Activated naive CD8-positive, alpha-beta T cell treated with anti-CD3 and anti-CD28 coated beads for 36 hours (primary cell): ENCODE results near the gene TBC1D20. TPM values are rescaled to one million over a fixed set of nuclear protein-coding genes. Genes with fewer than 3 reads are reported as not detected.
"Not testable (repeated sequence)": the region's sequence is repeated elsewhere in the genome, so short reads cannot be mapped to it uniquely, and the experiment has no call there.

Experiments used
- DNase-seq: peaks from one replicate; pipeline ENCODE4 v3.0.0; 2021
- H3K27ac Mint-ChIP-seq: one replicate; pipeline ENCODE4 v1.8.0; 2022; ENCODE audit warnings: mild to moderate bottlenecking, moderate library complexity, mixed read lengths
- H3K27me3 Mint-ChIP-seq: one replicate; pipeline ENCODE4 v1.8.0; 2022; ENCODE audit warnings: mild to moderate bottlenecking, mixed read lengths
- H3K36me3 Mint-ChIP-seq: one replicate; pipeline ENCODE4 v1.8.0; 2021; ENCODE audit warnings: mild to moderate bottlenecking, mixed read lengths
- H3K4me1 Mint-ChIP-seq: one replicate; pipeline ENCODE4 v1.8.0; 2021; ENCODE audit warnings: mixed read lengths
- H3K4me3 Mint-ChIP-seq: one replicate; pipeline ENCODE4 v1.8.0; 2022; ENCODE audit warnings: mild to moderate bottlenecking, moderate library complexity, mixed read lengths
- H3K9me3 Mint-ChIP-seq: one replicate; pipeline ENCODE4 v1.8.0; 2022; ENCODE audit warnings: mixed read lengths
- total RNA-seq, 2 experiments: library from RNA; stranded (reverse); gene quantifications; one replicate each; pipeline ENCODE4 v1.2.3, GENCODE V29; 2021

Gene TBC1D20
- total RNA-seq, 2 experiments from 2014 or later, result 18.4 to 18.6 TPM

DNA sequence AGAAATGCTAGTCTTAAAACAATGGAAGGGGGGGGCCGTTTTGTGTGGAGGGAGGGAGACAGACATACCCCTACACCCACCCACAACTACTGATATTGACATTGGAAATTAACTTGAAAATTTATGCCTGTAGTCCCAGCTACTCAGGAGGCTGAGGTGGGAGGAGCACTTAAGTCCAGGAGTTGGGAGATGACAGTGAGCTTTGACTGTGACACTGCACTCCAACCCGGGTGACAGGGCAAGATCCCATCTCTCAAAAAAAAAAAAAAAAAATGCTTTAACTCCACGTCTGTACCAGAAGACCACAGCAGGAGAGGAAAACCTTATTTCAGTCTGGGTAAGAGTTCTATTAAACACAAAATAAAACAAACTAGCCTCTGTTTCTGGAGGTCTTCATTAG, 2.2 kb downstream of the TBC1D20 start:
- DNase-seq, result no peak
- H3K9me3 Mint-ChIP-seq, result no peaks in the 10 kb centered on the region
- H3K4me3 Mint-ChIP-seq, result peak overlapping the region; percentile 94
- no peaks in the 10 kb centered on the region for H3K27me3 Mint-ChIP-seq
- H3K27ac Mint-ChIP-seq, result peak overlapping the region; percentile 63
- peaks cover 12% of the 10 kb centered on the region for H3K36me3 Mint-ChIP-seq
- peaks cover 43% of the 10 kb centered on the region for H3K4me1 Mint-ChIP-seq

DNA sequence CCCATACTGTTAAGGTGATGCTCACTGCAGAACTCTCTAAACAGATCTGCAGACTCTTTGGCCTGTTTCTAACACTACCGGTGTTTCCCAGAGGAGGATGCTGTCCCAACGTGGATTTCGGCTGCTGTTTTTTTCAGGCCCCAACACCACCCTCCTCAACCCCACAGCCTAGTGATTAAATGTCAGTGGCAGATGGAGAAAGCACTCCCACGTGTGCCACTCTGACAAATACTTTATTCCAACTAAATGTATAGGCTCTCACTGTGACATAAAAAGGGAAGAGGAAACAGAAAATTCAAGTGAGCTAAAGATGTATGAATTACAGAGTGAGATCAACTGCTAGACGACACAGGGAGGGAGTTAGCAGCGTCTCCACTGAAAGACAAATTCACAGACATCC, 3.6 kb downstream of the TBC1D20 start:
- Mint-ChIP-seq H3K27me3 (no peaks in the 10 kb centered on the region), H3K4me3 (no peak overlapping the region), H3K4me1 (peaks cover 45% of the 10 kb centered on the region), H3K9me3 (no peaks in the 10 kb centered on the region), H3K36me3 (peaks cover 12% of the 10 kb centered on the region), H3K27ac (no peak overlapping the region)
- DNase-seq, result no peak

DNA sequence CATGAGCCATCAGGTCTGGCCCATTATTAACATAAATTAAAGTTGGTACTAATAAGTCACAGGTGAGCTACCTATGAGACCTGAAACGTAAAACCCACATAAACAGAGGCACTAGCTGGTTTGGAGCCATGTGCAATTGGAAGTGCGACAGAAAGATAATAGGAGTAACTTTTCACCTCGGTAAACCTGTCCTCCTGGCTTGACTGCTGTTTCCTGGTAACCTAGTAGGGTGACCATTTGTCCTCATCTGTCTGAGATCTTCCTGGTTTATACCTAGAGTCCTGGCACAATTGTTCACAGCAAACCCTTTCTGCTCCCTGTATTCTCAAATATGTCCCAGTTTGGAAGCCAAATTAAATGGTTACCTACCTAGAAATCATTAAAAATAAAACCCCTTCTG, 7.4 kb downstream of the TBC1D20 start:
- Mint-ChIP-seq H3K27me3 (no peaks in the 10 kb centered on the region), H3K36me3 (peaks cover 15% of the 10 kb centered on the region), H3K9me3 (no peaks in the 10 kb centered on the region), H3K4me3 (no peak overlapping the region), H3K27ac (no peak overlapping the region), H3K4me1 (peaks cover 32% of the 10 kb centered on the region)
- DNase-seq, result no peak

DNA sequence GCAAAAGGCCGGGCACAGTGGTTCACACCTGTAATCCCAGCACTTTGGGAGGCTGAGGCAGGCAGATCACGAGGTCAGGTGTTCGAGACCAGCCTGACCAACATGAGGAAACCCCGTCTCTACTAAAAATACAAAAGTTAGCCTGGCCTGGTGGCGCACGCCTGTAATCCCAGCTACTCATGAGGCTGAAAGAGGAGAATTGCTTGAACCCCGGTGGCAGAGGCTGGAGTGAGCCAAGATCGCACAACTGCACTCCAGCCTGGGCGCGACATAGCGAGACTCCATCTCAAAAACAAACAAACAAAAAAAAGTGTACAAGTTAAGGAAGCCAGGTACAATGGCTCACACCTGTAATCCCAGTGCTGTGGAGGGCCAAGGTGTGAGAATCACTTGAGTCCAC, 10.3 kb downstream of the TBC1D20 start:
- peaks cover 12% of the 10 kb centered on the region for H3K36me3 Mint-ChIP-seq
- not testable (repeated sequence) for H3K9me3 Mint-ChIP-seq, H3K4me3 Mint-ChIP-seq, DNase-seq, H3K27ac Mint-ChIP-seq, H3K27me3 Mint-ChIP-seq
- H3K4me1 Mint-ChIP-seq, result peaks cover 14% of the 10 kb centered on the region

DNA sequence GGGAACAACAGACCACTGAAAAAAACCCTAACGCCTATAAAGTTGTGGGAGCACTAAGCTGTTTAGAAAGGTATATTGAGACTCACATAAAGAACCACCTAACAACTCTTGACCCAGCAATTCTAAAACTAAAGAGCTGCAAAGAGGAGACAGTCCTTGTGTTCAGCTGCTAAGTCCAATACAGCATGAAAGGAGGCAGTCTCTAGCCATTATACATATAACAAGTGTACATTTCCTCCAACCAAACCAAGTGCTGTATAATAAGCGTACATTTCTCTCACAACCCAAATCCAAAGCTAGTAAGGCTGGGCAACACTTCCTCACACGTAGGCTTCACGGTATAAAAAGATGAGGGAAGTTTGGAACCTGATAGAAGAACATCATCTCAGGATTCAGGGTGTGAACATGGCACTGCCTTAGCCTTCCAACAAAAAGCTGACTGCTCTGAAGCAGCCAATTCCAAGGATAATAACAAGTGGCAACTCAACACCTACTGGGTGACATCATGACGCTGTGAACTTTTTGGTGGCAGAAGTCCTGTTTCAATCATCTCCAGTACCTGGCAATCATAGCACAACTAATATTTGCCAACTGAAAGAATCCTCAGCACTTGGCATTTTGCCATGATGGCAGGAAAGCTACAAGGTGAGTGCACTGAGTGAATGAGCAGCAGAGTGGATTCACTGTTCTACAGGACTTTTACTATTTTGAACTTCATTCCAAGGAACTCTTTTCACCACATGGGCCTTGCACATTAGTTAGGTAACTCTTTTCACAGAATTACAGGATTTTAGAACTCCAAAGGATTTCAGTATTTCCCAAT, 16.6 kb downstream of the TBC1D20 start:
- Mint-ChIP-seq H3K27me3 (no peaks in the 10 kb centered on the region), H3K9me3 (no peaks in the 10 kb centered on the region), H3K36me3 (peaks cover 37% of the 10 kb centered on the region), H3K27ac (no peak overlapping the region), H3K4me3 (no peak overlapping the region), H3K4me1 (peaks cover 7% of the 10 kb centered on the region)
- DNase-seq, result no peak

DNA sequence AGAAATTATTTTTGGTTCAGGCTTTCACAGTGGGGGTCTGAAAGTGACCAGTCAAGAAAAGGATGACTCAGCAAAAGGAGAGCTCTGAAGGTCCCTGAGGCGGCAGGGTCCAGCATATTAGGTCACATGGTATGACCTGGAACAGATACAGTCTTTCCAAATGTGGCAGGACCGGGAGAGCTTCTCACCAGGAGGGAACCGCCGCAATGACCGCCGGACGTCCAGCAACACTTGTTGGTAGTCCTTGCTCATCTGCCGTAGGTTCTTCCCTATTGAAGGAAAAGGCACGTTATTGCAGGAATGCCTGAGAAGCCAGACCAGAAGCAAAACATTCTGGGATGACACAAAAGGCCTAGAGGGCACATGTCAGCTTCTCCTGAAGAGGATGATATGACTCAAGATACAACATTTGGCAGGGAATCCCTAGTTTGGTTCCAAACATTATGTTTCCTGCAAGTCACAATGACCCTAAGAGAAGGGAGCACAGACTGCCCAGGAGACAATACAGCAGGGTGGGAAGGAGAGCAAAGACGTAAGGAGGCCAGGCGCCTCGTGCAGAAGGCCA, 17.4 kb downstream of the TBC1D20 start:
- peaks cover 42% of the 10 kb centered on the region for H3K36me3 Mint-ChIP-seq
- DNase-seq, result no peak
- no peak overlapping the region for H3K27ac Mint-ChIP-seq
- H3K9me3 Mint-ChIP-seq, result no peaks in the 10 kb centered on the region
- peaks cover 13% of the 10 kb centered on the region for H3K4me1 Mint-ChIP-seq
- H3K27me3 Mint-ChIP-seq, result no peaks in the 10 kb centered on the region
- H3K4me3 Mint-ChIP-seq, result no peak overlapping the region

DNA sequence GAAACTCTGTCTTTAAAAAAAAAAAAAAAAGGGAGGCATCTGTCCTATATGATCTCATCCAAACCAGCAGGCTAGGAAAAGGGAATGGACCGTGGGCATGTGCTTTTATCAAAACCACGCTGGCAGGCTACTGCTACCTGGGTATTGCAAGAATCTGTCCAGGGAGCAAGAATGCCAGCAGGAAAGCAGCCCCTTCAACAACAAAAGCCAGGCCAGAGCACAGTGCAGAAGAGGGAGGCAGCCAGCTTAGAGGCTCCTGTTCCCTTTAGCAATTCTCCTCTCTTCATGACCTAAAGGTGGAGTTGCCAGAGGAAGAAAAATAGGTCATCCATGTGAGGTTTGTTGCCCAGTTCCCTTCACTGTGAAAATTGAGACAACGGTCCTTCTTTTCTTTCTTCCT, 18.2 kb downstream of the TBC1D20 start:
- no peaks in the 10 kb centered on the region for H3K9me3 Mint-ChIP-seq
- peaks cover 19% of the 10 kb centered on the region for H3K4me1 Mint-ChIP-seq
- peaks cover 50% of the 10 kb centered on the region for H3K36me3 Mint-ChIP-seq
- H3K4me3 Mint-ChIP-seq, result no peak overlapping the region
- DNase-seq, result no peak
- no peak overlapping the region for H3K27ac Mint-ChIP-seq
- no peaks in the 10 kb centered on the region for H3K27me3 Mint-ChIP-seq

DNA sequence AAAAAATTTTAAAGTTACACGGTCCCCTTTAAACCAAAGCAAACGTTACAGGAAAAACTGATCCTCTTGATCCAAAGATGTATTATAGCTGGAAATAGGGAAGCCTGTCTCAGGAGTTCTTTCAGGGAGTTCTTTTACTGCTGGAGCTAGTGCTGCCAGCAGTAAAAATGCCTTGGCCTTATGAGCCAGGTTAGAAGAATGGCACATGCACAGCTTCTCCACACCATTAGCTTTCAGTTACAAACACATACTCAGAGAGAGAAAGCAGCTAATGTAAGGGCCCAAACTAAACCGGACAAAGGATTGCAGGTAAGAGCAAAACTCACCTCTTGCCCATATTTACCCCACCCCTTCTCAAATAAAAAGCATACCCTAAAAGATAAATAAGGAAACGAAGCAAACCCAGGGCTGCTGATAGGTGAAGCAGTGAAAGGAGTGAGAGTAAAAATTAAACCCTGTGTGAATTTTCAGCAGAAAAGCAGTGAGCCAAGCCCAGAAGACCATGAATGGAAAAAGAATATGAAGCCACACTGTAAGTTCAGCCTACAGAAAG, 19.0 kb downstream of the TBC1D20 start:
- H3K36me3 Mint-ChIP-seq, result peaks cover 52% of the 10 kb centered on the region
- H3K4me1 Mint-ChIP-seq, result peaks cover 27% of the 10 kb centered on the region
- no peaks in the 10 kb centered on the region for H3K27me3 Mint-ChIP-seq
- no peak overlapping the region for H3K4me3 Mint-ChIP-seq
- H3K27ac Mint-ChIP-seq, result no peak overlapping the region
- no peak for DNase-seq
- no peaks in the 10 kb centered on the region for H3K9me3 Mint-ChIP-seq

DNA sequence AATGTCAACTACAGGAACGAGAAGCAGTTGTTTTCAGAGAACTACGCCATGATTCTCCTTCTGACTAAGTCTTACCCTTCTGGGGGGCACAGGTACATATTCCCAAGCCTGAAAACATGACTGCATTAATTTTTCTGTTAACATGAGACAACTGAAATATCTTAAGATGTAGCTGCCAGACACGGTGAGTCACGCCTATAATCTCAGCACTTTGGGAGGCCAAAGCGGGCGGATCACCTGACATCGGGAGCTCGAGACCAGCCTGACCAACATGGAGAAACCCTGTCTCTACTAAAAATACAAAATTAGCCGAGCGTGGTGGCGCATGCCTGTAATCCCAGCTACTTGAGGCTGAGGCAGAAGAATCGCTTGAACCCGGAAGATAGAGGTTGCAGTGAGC, 21.7 kb downstream of the TBC1D20 start:
- H3K36me3 Mint-ChIP-seq, result peaks cover 69% of the 10 kb centered on the region

DNA sequence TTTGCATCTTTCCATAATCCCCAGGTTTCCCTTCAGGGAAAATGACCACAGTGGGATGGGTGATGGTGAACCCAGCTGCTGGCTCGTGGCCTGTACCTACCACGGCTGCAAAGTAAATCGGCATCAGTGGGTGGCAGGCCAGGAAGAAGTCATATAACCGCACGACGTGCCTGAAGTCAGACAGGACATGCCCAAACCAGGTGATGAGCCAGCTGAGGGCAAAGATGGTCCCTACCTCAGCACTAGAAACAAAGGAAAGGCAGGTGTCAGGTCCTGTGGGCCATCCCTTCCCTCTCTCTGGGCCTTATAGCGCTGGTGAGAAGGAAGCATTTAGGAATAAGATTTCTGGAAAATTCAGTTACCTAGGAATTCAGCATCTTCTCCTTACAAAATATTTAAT, 22.2 kb downstream of the TBC1D20 start:
- Mint-ChIP-seq H3K27ac (no peak overlapping the region), H3K4me3 (no peak overlapping the region), H3K27me3 (no peaks in the 10 kb centered on the region), H3K4me1 (peaks cover 45% of the 10 kb centered on the region), H3K36me3 (peaks cover 73% of the 10 kb centered on the region), H3K9me3 (no peaks in the 10 kb centered on the region)
- no peak for DNase-seq

More for the DNA sequence above, 21.7 kb downstream of the TBC1D20 start:
- Mint-ChIP-seq H3K27ac (no peak overlapping the region), H3K4me3 (no peak overlapping the region), H3K27me3 (no peaks in the 10 kb centered on the region), H3K9me3 (no peaks in the 10 kb centered on the region), H3K4me1 (peaks cover 42% of the 10 kb centered on the region)
- no peak for DNase-seq

DNA sequence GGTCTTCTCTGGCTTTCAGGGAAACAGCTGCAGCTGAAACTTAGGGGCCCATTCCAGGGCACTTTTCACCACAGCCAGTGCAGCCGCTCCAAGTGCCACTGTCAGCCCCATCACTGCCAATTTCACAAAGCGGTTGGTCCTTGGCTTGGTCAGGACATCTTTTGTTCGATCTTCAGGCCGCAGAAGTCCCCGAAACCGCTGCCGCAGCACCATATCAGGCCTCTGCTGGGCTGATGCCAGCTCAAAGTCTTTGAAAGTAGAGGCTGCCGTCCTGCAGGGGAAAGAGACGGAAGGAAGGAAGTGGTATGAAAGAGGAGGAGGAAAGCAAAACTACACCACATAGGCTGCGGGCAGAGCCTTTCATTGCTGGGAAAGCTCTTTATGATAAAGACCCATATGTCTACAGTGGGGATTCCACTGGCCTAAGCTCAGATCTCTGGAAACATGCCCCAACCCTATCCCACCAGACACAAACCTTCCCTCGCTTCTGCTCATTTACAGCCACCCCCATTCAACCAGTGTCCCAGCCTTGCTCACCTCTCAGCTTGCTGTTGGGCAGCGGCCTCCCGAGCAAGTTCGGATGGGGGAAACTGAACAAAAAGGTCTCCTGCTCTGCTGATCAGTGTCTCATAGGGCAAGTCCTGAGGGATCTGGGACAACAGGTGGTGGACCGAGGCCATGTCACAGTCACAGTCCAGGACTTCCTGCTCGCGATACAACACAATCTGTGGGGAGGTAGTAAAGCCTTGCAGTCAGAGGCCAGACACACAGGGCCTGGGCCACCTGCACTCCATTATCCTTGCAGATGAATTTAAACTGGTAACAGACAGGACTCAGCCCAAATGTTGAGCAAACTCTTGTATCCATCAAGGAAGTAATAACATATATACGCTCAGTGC, 23.5 kb downstream of the TBC1D20 start:
- Mint-ChIP-seq H3K36me3 (peaks cover 73% of the 10 kb centered on the region), H3K27me3 (no peaks in the 10 kb centered on the region), H3K27ac (peak overlapping the region; percentile 89), H3K9me3 (no peaks in the 10 kb centered on the region), H3K4me3 (peak overlapping the region; percentile 73), H3K4me1 (peaks cover 58% of the 10 kb centered on the region)
- DNase-seq, result peak; percentile 57

DNA sequence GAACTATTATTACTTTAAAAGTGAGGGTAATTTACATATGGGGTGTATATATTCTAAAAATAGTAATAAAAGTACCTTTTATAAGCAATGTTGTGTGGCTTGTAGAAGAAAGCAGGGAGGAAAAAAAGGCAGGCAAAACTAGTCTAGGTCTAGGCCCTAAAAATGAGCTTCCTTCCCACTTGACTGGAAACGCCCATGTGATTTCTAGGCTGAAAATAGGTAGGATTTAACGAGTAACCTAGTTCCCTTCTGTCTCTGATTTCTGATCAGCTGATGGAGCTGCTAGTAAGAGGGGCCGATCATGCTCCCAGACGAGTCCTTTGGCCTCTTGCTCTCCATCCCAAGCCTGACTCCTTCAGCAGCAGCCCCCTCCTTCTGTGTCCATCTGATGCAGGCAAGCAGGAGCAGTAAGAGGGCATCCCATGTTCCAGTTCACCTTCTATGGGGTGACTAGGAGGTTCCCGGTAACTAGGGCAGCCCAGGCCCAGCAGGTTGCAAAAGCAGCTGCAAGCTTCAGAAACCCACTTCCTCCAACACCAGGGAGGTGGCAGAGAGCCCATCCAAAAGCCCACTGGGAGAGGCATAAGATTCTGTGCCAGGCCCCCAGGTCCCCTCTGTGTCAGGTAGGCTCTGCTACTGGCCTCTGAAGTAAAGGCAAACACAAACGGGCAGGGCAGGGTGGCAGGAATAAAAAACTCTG, 24.4 kb downstream of the TBC1D20 start:
- Mint-ChIP-seq H3K27me3 (peaks cover 4% of the 10 kb centered on the region), H3K27ac (peak overlapping the region; percentile 89), H3K36me3 (peaks cover 76% of the 10 kb centered on the region), H3K9me3 (no peaks in the 10 kb centered on the region), H3K4me1 (peaks cover 67% of the 10 kb centered on the region), H3K4me3 (peak overlapping the region; percentile 25)
- no peak for DNase-seq

DNA sequence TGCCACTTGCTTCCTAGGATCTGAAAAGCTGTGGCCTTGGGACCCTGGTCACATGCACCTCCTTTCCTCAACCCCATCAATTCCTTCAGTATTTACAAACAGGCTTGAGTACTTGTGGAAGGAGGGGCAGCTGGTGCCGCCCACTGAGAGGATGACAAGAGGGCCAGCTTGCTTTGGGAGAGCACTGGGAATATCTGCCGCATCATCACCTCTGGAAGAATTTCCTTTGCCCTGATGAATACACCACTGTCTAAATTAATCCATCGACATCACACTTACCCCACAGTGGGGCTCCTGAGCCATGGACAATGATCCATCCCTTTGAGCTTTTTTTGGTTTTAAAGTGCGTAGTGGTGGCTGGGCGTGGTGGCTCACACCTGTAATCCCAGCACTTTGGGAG, 25.9 kb downstream of the TBC1D20 start:
- H3K27me3 Mint-ChIP-seq, result peaks cover 4% of the 10 kb centered on the region
- peaks cover 69% of the 10 kb centered on the region for H3K36me3 Mint-ChIP-seq
- H3K4me3 Mint-ChIP-seq, result no peak overlapping the region
- H3K27ac Mint-ChIP-seq, result no peak overlapping the region
- no peaks in the 10 kb centered on the region for H3K9me3 Mint-ChIP-seq
- H3K4me1 Mint-ChIP-seq, result peaks cover 77% of the 10 kb centered on the region
- no peak for DNase-seq

DNA sequence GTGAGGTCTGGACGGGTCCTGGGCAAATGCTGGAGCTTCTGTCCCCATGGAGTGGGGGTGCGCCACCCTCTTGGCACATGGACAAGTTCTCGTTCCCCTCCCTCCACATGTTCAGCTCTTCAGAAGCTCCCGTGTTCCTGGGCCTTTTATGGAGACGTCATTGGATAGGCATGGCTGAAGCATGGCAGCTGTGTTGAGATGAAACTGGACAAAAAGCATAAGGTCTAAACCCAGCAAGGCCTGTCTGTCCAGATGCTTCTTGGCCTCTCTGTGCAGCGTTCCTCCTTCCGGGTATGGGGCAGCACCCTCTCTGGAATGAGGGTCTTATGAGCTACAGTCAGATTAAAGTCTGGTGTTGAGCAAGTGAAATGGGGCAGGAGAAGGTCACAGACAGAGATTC, 26.8 kb downstream of the TBC1D20 start:
- Mint-ChIP-seq H3K9me3 (no peaks in the 10 kb centered on the region), H3K27me3 (peaks cover 4% of the 10 kb centered on the region), H3K27ac (no peak overlapping the region), H3K4me1 (peaks cover 76% of the 10 kb centered on the region), H3K36me3 (peaks cover 62% of the 10 kb centered on the region), H3K4me3 (no peak overlapping the region)
- no peak for DNase-seq
